Skeletal muscle tissue (tissue), 4 donors: Measurements from ENCODE around the gene TSPAN9. TPM values are rescaled to one million over a fixed set of nuclear protein-coding genes. Genes with fewer than 3 reads are reported as not detected.
"Not testable (repeated sequence)": the region's sequence is repeated elsewhere in the genome, so short reads cannot be mapped to it uniquely, and the experiment has no call there.

Source experiments
- H3K27ac ChIP-seq: one replicate; pipeline ENCODE4 v1.7.0; 2013; ENCODE audit warnings: mild to moderate bottlenecking, low read depth, low read length, inconsistent platforms
- H3K27me3 ChIP-seq, 3 donors: one replicate each; pipeline ENCODE4 v1.7.0; 2013; ENCODE audit warnings: low read length in 3 of 3; ENCODE audit not compliant: control insufficient read depth in 3 of 3, insufficient read depth in 3 of 3
- H3K36me3 ChIP-seq, 3 donors: one replicate each; pipeline ENCODE4 v1.7.0; 2013; ENCODE audit warnings: low read length in 3 of 3; ENCODE audit not compliant: control insufficient read depth in 3 of 3, insufficient read depth in 3 of 3
- H3K4me1 ChIP-seq, 3 donors: one replicate each; pipeline ENCODE4 v1.7.0; 2013; ENCODE audit warnings: low read length in 3 of 3, mild to moderate bottlenecking in 3 of 3; ENCODE audit not compliant: control insufficient read depth in 3 of 3, insufficient read depth in 3 of 3
- H3K4me3 ChIP-seq, 3 donors: one replicate each; pipeline ENCODE4 v1.7.0; 2013; ENCODE audit warnings: low read length in 3 of 3
- H3K9ac ChIP-seq, 3 donors: one replicate each; pipeline ENCODE4 v1.7.0; 2013; ENCODE audit warnings: low read length in 3 of 3, mild to moderate bottlenecking in 3 of 3, moderate library complexity in 2 of 3, low read depth in 1 of 3
- H3K9me3 ChIP-seq, 3 donors: one replicate each; pipeline ENCODE4 v1.7.0; 2013; ENCODE audit warnings: low read length in 3 of 3; ENCODE audit not compliant: control insufficient read depth in 3 of 3
- total RNA-seq: library from RNA; depleted of rRNA; stranded (reverse); fragments of >200 nt; gene quantifications from one replicate; pipeline ENCODE4 v1.2.3, GENCODE V29; 2014
- donor health status: Osteomylitis.

Gene TSPAN9
- total RNA-seq, 1 donor from 2014 or later, result 66.3 TPM

DNA sequence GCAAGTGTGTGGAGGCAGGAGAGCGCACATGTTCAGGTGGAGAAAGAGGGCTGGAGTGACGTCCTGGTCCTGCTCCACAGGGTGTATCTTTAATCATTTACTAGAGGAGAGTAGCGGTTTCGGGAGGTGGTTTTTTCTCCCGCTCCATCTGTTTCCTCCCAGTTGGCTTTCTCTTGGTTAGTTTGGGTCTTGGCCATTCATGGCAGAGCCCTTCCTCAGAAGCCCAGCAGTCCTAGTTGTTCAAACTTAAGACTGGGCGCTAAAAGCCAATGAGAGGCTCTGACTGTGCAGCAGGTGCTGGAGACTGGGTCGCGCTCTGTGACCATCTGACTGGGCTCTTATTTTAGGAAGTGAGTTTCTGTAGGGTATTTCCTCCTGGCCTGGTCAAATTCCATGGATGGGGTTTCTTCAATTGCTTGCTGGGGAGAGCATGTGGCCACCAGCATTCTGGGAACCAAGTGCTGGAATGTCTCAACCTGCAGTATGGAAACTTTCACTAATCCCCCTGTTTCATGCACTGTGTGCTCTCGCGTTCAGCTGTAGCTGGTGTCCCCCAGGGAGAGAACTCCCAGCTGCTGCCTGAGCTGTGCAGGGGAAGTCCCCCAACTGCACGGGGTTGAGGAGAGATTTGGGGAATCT is 27.4 kb upstream of the TSPAN9 start:
- Histone ChIP-seq H3K9ac (peak overlapping the region in 1 of 3 donors; percentile 54), H3K27me3 (no peaks in the 10 kb centered on the region), H3K36me3 (peaks cover 0 to 4% (median 0%) of the 10 kb centered on the region in 3 donors), H3K9me3 (no peaks in the 10 kb centered on the region), H3K4me1 (peaks cover 15 to 49% (median 31%) of the 10 kb centered on the region in 3 donors), H3K27ac (peak overlapping the region; percentile 47), H3K4me3 (no peak overlapping the region)

DNA sequence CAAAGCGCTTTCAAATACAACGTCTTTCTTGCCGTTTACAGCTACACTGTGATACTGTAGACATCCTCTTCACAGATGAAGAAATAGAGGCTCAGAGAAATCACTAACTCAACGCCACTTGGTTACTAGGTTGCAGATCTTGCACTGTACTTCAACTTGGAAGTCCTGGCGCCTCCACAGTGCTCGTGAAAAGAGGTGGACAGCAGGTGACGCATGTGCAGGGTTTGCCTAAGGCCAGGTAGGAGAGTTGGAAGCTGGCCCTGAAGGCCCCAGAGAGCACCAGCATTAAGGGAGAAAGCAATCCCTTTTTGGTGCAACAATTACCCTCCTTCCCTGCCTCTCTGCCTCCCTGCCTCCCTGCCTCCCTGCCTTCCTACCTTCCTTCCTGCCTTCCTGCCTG is 22.8 kb upstream of the TSPAN9 start:
- Histone ChIP-seq H3K4me1 (peaks cover 4 to 10% (median 8%) of the 10 kb centered on the region in 3 donors), H3K4me3 (no peak overlapping the region), H3K27ac (no peak overlapping the region), H3K27me3 (no peaks in the 10 kb centered on the region), H3K9me3 (no peaks in the 10 kb centered on the region), H3K36me3 (peaks cover 0 to 4% (median 4%) of the 10 kb centered on the region in 3 donors), H3K9ac (no peak overlapping the region)

DNA sequence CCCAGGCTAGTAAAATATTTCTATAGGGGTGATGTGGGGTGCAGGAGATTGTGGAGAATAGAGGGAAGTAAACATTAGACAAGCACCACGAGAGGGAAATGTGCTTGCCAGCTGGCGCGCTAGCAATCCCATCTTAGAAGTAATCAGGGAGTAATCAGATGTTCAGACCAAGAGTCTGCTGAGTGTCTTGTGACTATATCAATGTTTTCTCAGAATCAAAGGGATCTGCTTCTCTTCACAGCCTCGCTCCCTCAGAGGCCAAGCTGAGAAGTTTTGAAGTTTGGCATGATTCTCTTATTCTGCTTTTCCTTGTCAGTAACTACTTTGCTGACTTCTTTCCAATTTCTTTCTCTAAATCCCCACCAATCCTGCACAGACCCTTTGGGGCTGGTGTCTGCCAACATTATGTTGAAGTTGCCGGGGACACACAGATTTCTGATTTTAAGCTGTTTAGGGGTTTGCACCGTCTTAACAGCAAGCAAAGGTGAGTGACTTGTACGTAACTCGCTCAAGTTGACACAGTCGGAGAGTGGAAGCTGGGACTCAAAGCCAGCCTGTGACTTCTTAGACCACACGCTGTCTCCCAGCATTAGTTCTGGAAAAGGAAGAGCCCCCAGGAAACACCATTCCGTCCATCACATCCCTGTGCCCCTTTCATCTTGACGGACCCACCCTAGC is 22.0 kb upstream of the TSPAN9 start:
- Histone ChIP-seq H3K4me3 (no peak overlapping the region), H3K9me3 (no peaks in the 10 kb centered on the region), H3K4me1 (peaks cover 0 to 2% (median under 1%) of the 10 kb centered on the region in 3 donors), H3K27ac (no peak overlapping the region), H3K27me3 (no peaks in the 10 kb centered on the region), H3K9ac (no peak overlapping the region), H3K36me3 (peaks cover 0 to 4% (median 4%) of the 10 kb centered on the region in 3 donors)

DNA sequence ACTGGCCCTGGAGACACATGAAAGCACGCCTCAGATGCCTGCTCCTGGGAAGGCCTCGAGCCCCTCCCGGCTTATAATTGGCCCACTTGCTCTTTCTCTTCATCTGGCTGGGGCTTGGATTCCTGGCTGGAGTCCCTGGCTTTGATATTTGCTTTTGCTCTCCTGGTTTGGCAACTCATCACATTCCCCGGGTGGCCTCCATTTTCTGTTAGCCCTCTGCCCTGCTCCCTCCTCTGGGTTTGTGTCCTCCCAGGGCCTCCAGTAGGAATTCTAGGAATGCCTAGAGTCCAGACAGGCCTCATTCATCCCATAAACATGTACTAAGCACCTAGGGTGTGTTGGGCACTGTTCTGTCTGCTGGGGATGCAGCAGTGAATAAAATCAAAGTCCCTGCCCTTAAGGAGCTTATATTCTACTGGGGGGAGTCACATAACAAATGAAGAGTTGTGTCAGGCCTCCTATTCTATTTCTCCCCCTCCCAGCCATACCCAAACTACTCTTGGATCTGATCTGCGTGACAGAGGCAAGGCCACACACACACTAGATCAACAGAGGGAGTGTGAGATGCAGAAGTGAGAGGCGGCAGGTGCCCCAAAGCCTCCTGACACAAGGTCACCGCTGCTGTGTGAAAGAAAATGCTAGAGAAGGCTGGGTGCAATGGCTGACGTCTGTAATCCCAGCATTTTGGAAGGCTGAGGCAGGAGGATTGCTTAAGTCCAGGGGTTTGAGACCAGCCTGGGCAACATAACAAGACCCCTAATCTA is 21.3 kb upstream of the TSPAN9 start:
- H3K27me3 ChIP-seq, result no peaks in the 10 kb centered on the region
- H3K27ac ChIP-seq, result no peak overlapping the region
- no peak overlapping the region for H3K9ac ChIP-seq
- H3K9me3 ChIP-seq, result no peaks in the 10 kb centered on the region
- H3K36me3 ChIP-seq, result peaks cover 0 to 6% (median 4%) of the 10 kb centered on the region in 3 donors
- H3K4me1 ChIP-seq, result no peaks in the 10 kb centered on the region
- no peak overlapping the region for H3K4me3 ChIP-seq

DNA sequence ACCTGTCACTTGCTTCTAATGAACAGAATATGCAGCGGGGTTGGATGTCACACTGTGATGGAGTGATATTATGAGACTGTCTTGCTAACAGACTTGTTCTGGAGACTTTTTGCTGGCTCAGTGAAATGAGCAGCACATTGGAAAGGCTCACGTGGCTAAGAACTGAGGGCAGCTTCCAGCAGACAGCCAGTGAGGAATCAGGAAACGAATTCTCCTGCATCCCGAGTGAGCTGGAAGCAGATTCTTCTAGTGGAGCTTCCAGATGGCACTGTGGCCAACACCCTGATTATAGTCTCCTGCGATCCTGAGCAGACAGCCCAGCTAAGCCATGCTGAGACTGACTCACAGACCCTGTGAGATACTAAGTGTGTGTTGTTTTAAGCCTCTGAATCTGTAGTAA is 16.1 kb upstream of the TSPAN9 start:
- no peak overlapping the region for H3K9ac ChIP-seq
- no peaks in the 10 kb centered on the region for H3K27me3 ChIP-seq
- peaks cover 0 to 6% (median 2%) of the 10 kb centered on the region in 3 donors for H3K4me1 ChIP-seq
- H3K27ac ChIP-seq, result no peak overlapping the region
- peaks cover 0 to 3% (median 0%) of the 10 kb centered on the region in 3 donors for H3K36me3 ChIP-seq
- H3K4me3 ChIP-seq, result no peak overlapping the region
- peaks cover 0 to 5% (median 0%) of the 10 kb centered on the region in 3 donors for H3K9me3 ChIP-seq

DNA sequence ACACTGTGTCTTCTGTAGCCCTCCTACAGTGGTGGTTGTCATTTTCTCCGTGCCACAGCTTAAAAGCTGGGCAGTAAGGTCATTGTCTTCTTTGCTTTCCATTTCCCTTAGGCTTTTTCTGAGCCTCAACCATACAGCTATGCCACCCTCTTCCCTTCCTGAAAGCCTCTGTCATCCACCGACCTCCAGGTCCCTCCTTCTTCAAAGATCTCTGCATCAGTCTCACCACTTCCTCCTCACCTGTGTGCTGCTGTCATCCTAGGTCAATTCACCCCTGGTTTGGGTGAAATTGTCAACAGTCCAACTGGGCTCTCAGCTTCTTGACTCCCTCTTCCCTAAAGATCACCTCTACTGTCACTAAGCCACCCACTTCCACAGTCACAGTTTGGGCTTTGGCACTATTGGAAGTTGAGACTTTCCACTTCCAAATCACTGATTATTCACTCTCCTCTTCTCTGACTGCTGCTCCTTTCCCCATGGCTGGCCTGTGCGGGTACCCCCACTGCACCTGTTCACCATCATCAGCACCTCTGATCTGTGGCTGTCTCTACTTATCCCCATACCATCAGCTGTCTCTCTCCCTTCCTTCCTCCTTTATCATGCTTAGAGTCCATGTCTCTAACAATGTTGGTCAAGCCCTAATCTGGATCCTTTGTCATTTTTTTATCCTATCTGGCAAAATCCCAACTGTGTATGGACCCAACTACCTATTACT is 15.5 kb upstream of the TSPAN9 start:
- peaks cover 0 to 3% (median 0%) of the 10 kb centered on the region in 3 donors for H3K36me3 ChIP-seq
- peaks cover 0 to 6% (median 2%) of the 10 kb centered on the region in 3 donors for H3K4me1 ChIP-seq
- H3K4me3 ChIP-seq, result no peak overlapping the region
- H3K9ac ChIP-seq, result no peak overlapping the region
- H3K27me3 ChIP-seq, result no peaks in the 10 kb centered on the region
- H3K9me3 ChIP-seq, result peaks cover 0 to 5% (median 0%) of the 10 kb centered on the region in 3 donors
- no peak overlapping the region for H3K27ac ChIP-seq

DNA sequence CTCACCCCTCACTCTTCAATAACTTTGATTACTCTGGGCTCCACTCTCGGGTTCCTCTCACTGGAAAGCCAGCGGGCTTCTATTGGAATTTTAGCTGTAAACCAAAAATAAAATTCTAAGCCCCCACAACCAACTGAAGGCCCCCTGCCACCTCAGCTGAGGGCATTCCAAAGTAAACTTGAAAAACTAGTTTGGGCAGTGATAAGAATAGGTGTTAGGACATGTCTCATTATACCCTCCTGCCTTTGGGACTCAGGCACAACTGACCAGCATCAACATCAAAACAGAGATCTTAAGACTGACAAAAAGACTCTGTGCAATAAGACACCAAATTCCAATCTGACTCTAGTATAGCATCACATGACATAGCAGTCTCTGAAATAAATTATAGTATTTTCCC is 11.9 kb upstream of the TSPAN9 start:
- H3K36me3 ChIP-seq, result peaks cover 0 to 3% (median 0%) of the 10 kb centered on the region in 3 donors
- peaks cover 0 to 5% (median 0%) of the 10 kb centered on the region in 3 donors for H3K9me3 ChIP-seq
- no peak overlapping the region for H3K27ac ChIP-seq
- H3K9ac ChIP-seq, result no peak overlapping the region
- H3K4me3 ChIP-seq, result no peak overlapping the region
- H3K4me1 ChIP-seq, result peaks cover 0 to 6% (median 2%) of the 10 kb centered on the region in 3 donors
- no peaks in the 10 kb centered on the region for H3K27me3 ChIP-seq

DNA sequence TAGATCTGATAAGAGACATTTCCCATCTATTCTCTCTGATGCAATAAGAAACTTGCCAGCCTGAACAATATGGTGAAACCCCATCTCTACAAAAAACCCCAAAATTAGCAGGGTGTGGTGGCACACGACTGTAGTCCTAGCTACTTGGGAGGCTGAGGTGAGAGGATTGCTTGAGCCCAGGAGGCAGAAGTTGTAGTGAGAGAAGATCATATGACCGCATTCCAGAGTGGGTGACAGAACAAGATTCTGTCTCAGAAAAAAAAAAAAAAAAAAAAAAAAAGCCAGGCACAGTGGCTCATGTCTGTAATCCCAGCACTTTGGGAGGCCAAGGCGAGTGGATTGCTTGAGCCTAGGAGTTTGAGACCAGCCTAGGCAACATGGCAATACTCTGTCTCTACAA is 11.3 kb upstream of the TSPAN9 start:
- not testable (repeated sequence) for H3K9me3 ChIP-seq, H3K9ac ChIP-seq, H3K36me3 ChIP-seq, H3K4me1 ChIP-seq, H3K4me3 ChIP-seq, H3K27me3 ChIP-seq, H3K27ac ChIP-seq

DNA sequence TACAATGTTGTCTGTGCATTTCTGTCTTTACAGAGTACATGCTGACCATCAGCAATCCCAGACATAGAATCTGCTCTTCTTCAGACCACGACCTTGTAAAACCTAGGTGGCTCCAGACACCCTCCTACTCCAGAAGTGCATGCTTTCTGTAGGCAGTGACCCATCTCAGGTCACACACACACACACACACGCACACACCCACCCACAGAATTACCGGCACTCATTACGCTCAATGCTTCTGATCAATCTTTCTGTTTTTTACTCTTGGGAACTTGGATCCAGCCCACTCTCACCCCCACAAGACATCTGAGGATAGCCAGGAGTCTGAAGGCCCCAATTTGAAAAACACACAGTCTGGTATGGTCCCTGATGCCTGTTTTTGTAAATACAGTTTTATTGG is 7.5 kb upstream of the TSPAN9 start:
- H3K27ac ChIP-seq, result no peak overlapping the region
- no peak overlapping the region for H3K9ac ChIP-seq
- H3K36me3 ChIP-seq, result no peaks in the 10 kb centered on the region
- no peaks in the 10 kb centered on the region for H3K27me3 ChIP-seq
- peaks cover 7 to 12% (median 12%) of the 10 kb centered on the region in 3 donors for H3K4me1 ChIP-seq
- H3K4me3 ChIP-seq, result no peak overlapping the region
- H3K9me3 ChIP-seq, result no peaks in the 10 kb centered on the region
